Measurements from ENCODE around the gene SMIM44. TPM values are rescaled to one million over a fixed set of nuclear protein-coding genes. Genes with fewer than 3 reads are reported as not detected.

Gene SMIM44
- total RNA-seq (2022; extraction: Qiagen RNA extraction): not detected in 5 replicates

DNA sequence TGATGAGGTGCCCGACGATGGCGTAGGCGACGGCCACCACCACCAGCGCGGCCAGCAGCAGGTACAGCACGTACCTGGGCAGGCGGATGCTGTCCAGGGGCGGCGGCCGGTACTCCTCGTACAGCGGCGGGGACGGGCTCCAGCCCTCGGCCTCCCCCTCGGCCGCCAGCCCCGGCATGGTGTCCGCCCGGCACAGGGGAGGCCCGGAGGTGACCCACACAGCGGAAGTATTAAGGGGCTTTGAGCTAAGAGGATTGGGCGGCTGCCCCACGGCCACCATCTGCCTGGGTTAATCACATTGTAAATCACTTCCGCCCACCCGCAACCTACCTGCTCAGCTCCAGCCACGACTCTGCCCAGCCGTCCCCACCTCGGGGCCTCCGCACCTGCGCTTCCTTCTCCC lies at the start of gene SMIM44:
Gene SMIM44, minus strand, starts transcription at position 216 of the 403 bp plus-strand sequence. Its CDS starts 38 bp downstream, at position 178.

DNA sequence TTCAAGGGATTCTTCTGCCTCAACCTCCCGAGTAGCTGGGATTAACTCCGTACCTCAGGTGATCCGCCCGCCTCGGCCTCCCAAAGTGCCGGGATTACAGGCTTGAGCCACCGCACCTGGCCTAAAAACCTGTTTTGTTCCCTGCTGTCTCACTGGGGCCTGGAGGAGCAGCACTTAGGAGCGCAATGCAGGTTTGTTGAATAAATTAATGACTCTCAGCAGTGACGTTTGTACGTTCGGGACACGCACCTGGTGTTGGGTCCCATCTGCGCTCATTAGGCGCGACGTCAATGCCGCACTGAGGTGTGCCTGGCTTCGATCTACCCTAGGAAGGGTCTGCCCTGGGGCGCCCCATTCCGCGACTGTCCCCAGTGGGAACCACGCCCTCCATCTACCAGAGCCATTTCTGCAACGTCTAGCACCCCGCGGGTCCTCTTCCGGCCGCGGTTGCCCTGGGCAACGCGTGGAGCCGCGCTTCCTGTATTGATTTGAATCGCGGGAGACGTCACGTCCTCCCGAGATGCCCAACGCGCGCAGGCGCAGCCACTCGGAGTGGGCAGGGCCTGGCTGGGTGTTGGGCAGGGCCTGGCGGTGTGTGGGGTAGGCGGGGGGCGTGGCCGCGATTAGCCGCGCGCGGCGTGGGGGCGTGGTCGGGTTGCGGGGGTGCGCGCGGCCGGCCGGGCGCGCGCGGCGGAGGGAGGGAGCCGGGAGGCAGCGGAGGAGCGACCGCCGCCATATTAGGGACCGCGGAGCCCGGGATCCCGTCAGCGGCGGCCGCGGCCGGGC lies 22.6 kb upstream of the SMIM44 start, which contains the start of gene FZR1:
Gene FZR1, plus strand, starts transcription at position 714 of the 786 bp plus-strand sequence. CDS start 16,679 bp downstream, outside the sequence.

DNA sequence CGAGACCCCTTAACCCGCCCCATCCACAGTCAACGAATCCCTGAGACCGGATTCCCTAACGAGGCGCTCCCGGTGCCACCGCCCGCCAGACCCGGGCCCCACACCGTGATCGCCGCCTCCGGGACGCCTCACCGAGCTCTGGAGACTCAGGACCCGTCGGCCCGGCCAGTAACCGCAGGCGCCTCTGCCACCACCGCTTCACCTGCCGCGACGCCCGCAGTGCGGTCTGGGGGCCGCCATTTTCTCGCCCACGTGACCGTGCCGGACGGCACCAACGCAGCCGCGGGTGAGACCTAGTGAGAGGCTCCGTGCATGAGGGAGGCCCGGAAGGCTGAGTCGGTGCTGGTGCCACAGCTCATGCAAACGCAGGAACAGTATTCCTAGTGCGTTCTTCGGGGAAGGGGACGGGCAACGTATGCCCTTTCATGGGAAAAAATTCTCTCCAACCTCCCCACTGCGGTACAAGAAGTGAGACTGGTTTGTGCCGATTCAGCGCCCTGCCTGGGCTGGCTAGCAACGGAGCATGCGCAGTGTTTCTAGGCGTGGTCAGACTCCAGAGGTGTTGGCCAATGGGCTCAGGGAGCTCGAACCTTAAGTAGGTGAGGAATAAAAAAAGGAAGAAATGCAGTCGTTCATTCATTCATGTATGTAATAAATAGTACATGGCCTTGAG lies 17.3 kb upstream of the SMIM44 start, which contains the start of gene DOHH:
Gene DOHH, minus strand, starts transcription at position 246 of the 673 bp plus-strand sequence. CDS start 3,860 bp downstream, outside the sequence.

DNA sequence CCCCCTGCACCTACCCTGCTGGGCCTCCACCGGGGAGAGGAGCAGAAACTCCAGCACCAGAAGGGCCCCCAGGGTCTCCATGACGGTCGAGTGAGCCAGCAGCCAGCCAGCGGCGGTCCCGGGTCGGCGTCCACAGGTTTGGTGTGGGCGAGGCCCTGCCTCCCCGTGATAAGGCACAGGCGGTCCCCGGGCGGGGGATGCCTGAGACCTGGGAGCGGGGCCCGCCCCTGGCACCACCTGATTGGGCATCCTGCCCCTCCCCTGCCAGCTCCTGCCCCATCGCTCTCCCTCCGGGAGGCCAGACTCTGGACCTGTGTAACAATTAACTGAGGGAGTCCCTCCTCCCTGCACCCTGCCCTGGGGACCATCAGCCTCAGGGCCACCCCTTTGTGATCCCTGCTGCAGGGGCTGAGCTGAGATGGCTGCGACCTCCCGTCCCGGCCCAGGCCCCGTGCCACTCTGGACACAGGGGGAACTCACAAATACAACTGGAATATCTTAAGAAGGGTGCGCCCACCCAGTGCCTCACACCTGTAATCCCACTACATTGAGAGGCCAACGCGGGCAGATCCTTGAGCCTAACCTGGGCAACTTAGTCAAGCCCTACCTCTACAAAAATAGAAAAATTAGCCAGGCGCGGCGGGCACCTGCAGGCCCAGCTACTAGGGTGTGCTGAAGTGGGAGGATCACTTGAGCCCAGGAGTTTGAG lies 2.7 kb downstream of the SMIM44 start, which contains the start of gene SMIM24:
Gene SMIM24, minus strand, starts transcription at position 143 of the 709 bp plus-strand sequence. Its CDS starts 62 bp downstream, at position 81.

Other genes starting within 250 kb of the SMIM44 start
- 36.4 to 53.7 TPM (median 47.0 TPM) in 5 replicates for gene NFIC, start 116.9 kb downstream of the SMIM44 start, total RNA-seq (2022; extraction: Qiagen RNA extraction)
- gene SMIM24, start 2.9 kb downstream of the SMIM44 start, total RNA-seq (2022; extraction: Qiagen RNA extraction): 0.80 to 1.4 TPM (median 0.90 TPM) in 5 replicates
- gene DOHH, start 17.2 kb upstream of the SMIM44 start, total RNA-seq (2022; extraction: Qiagen RNA extraction): 13.0 to 18.6 TPM (median 17.0 TPM) in 5 replicates
- 27.8 to 36.3 TPM (median 34.2 TPM) in 5 replicates for gene FZR1, start 22.9 kb upstream of the SMIM44 start, total RNA-seq (2022; extraction: Qiagen RNA extraction)
- 0.20 to 0.23 TPM in 2 of 5 replicates, not detected in the others for gene TEKTIP1, start 55.7 kb upstream of the SMIM44 start, total RNA-seq (2022; extraction: Qiagen RNA extraction)
- gene MFSD12, start 74.1 kb upstream of the SMIM44 start, total RNA-seq (2022; extraction: Qiagen RNA extraction): 124 to 145 TPM (median 137 TPM) in 5 replicates
- gene HMG20B, start 89.5 kb upstream of the SMIM44 start, total RNA-seq (2022; extraction: Qiagen RNA extraction): 41.3 to 60.6 TPM (median 56.1 TPM) in 5 replicates
- 0.17 to 0.32 TPM (median 0.25 TPM) in 5 replicates for gene GIPC3, start 102.0 kb upstream of the SMIM44 start, total RNA-seq (2022; extraction: Qiagen RNA extraction)
- gene TBXA2R, start 123.4 kb upstream of the SMIM44 start, total RNA-seq (2022; extraction: Qiagen RNA extraction): 0.86 to 1.5 TPM (median 1.0 TPM) in 5 replicates
- 12.1 to 17.4 TPM (median 17.0 TPM) in 5 replicates for gene CACTIN, start 143.3 kb upstream of the SMIM44 start, total RNA-seq (2022; extraction: Qiagen RNA extraction)
- 11.1 to 13.1 TPM (median 11.9 TPM) in 5 replicates for gene PIP5K1C, start 217.0 kb upstream of the SMIM44 start, total RNA-seq (2022; extraction: Qiagen RNA extraction)
- 0.39 to 0.69 TPM (median 0.56 TPM) in 5 replicates for gene TJP3, start 224.9 kb upstream of the SMIM44 start, total RNA-seq (2022; extraction: Qiagen RNA extraction)

Measured in A549 treated with Hydrocortisone at 1 μM for 4 hours (cell line).